GM18517 (cell line): ENCODE results near the gene NUP85.
A peak's percentile ranks its signal among the peaks of the same experiment; 100 is the strongest.
"Not testable (repeated sequence)": the region's sequence is repeated elsewhere in the genome, so short reads cannot be mapped to it uniquely, and the experiment has no call there.

Experiments
- ATAC-seq: cut with Tn5 transposase; IDR thresholded peaks from one replicate; pipeline ENCODE4 v1.9.1; 2021; ENCODE audit warnings: mild to moderate bottlenecking, moderate library complexity; ENCODE audit not compliant: unreplicated experiment

Gene NUP85

DNA sequence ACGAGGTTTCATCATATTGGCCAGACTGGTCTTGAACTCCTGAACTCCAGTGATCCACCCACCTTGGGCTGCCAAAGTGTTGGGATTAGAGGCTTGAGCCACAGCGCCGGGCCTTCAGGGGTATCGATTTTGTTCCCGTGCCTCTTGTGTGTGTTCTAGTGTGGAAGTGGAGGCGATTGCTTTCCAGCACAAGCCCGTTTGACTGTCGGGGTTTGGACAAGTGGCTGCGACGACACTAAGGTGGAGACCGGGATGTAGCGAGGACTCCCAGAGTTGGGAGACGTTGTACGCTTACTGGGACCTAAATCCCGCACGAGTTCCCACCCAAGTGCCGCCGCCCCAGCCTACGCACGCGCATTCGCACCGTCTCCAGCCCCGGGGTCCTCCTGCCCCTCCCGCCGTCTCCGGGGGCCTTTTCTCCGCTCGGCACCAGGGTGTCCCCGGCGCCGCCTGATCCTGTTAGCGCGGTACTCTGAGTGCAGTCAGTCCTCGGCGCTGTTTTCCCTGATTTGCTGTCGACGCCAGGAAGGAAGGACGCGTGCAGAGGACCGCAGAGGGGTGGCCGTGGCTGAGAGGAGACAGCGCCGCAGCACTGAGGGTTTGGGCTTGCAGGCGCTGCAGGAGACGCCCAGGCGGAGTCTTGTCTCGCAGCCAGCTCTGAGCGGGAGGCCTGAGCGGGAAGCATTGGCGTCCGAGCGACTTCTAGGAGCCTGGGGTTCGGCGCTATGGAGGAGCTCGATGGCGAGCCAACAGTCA is at the start of gene NUP85:
Gene NUP85 (plus strand): TSS at position 643 of the 756 bp plus-strand sequence. CDS start 83 bp downstream, at position 726.
- ATAC-seq = peak; percentile 58

DNA sequence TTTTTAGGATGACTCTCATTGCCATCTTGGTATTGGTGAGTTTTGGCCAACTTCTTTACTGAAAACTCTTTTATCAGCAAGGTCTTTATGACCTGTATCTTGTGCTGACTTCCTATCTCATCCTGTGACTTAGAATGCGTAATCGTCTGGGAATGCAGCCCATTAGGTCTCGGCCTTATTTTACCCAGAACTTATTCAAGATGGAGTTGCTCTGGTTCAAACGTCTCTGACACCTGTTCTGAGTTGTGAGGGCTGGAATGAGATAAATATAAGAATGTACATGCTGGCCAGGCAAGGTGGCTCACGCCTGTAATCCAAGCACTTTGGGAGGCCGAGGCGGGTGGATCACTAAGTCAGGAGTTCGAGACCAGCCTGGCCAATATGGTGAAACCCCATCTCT is 47.0 kb upstream of the NUP85 start:
- ATAC-seq = not testable (repeated sequence)

GRCh38 chr17:75159196-75160031 is 46.1 kb upstream of the NUP85 start:
- ATAC-seq = no peak

DNA sequence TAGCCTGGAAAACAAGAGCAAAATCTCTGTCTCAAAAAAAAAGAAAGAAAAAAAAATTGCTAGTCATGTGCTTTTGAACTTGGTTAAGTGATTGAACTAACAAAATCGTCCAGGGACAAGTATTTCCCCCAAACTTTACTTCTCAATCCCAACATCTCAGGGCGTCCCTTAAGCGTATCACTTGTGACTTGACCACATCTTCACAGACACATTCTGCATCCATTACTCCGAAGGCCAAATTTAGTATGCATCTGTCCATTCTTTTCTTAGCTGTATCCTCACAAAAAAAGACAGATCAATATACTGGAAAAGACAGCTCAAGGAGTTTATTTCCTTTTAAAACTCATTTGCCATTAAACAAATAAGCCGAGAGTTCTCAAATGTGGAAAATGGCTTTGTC is 45.3 kb upstream of the NUP85 start:
- no peak for ATAC-seq

- ATAC-seq = no peak
Measured at GRCh38 chr17:75163074-75163473, 42.4 kb upstream of the NUP85 start.

GRCh38 chr17:75164606-75165005 is 40.9 kb upstream of the NUP85 start:
- not testable (repeated sequence) for ATAC-seq

DNA sequence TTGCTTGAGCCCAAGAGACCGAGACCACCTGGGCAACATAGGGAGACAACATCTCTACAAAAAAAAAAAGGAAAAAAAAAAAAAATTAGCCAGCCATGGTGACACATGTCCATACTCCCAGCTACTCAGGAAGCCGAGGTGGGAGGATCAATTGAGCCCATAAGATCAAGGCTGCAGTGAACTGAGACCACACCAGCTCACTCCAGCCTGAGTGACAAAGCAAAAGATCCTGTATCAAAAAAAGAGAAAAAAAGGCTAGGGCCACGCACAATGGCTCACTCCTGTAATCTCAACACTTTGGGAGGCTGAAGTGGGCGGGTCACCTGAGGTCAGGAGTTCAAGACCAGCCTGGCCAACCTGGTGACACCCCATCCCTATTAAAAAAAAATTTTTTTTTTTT is 36.5 kb upstream of the NUP85 start:
- ATAC-seq = no peak

GRCh38 chr17:75173526-75173925 is 32.0 kb upstream of the NUP85 start:
- no peak for ATAC-seq

GRCh38 chr17:75174996-75175395 is 30.5 kb upstream of the NUP85 start:
- no peak for ATAC-seq

- ATAC-seq = no peak
Measured at GRCh38 chr17:75176625-75177024, 28.9 kb upstream of the NUP85 start.

DNA sequence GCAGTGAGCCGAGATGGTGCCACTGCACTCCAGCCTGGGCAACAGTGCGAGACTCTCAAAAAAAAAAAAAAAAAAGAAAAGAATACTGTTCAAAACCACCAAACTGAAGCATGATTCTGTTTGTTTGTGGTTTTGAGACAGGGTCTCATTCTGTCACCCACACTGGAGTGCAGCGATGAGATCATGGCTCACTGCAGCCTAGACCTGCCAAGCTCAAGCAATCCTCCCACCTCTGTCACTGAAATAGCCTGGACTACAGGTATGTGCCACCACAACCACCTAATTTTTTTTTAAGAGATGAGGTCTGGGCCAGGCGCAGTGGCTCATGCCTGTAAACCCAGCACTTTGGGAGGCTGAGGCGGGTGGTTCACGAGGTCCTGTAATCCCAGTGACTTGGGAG is 27.0 kb upstream of the NUP85 start:
- no peak for ATAC-seq

DNA sequence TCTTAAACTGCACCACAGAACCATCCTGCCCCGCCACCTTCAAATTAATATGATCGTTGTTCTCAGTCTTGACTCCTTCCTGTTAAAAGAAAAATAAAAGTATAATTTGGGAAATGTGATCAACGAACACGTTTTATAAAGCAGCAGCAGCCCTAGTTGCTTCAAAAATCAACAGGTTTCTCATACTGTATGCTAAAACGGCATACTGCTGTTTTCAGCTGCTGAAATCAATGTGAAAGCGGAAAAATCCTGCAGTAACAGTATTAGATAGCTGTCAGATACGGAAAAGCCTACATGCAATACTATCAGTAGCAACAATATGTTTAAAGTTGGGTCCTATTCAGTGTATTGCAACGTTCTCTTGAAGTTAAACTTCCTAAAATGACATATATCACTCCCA is 24.4 kb upstream of the NUP85 start:
- no peak for ATAC-seq

- peak; percentile 4 for ATAC-seq
Measured at GRCh38 chr17:75181608-75182318, 23.7 kb upstream of the NUP85 start.

DNA sequence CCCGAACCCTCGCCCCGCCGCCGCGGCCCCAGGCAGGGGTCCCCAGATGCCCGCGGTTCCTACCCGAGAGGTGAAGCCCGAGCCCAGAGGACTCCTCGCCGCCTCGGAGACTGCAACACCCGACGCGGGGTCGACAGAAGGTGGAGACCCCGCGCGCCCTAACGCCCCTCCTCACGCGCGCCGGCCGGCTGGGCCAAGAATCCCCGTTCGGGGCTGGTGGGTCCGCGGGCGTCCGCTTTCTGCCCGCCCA is 23.2 kb upstream of the NUP85 start:
- peak; percentile 14 for ATAC-seq

GRCh38 chr17:75182569-75183436 is 22.7 kb upstream of the NUP85 start, which contains the start of gene SUMO2:
SUMO2 (minus strand) TSS chr17:75182959; CDS start chr17:75182834, 125 bp downstream.
- peak; percentile 79 for ATAC-seq

GRCh38 chr17:75183999-75184884 is 21.2 kb upstream of the NUP85 start:
- ATAC-seq = no peak

DNA sequence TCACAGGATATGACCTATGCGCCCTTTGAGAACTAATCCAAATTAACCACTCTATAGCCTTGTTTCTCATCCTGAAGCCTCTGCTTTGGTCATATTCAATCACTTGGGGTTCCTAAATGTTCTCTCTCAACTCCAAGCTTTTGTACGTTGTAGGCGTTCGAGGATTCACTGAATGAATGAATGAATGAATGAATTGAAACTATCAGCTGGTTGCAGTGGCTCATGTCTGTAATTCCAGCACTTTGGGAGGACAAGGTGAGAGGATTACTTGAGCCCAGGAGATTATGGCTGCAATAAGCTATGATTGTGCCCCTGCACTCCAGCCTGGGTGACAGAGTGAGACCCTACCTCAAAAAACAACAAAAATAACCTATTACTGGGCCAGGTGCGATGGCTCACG is 16.9 kb upstream of the NUP85 start:
- ATAC-seq = no peak

DNA sequence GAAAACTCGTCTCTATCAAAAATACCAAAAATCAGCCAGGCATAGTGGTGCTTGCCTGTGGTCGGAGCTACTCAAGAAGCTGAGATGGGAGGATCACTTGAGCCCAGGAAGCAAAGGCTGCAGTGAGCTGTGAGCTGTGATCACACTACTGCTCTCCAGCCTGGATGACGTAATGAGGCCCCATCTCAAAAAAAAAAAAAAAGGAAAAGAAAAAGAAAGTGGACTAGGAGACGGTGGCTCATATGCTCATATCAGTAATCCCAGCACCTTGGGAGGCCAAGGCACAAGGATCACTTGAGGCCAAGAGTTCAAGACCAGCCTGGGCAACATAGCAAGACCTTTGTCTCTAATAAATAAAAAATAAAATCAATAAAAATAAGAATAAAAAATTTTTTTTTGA is 13.9 kb upstream of the NUP85 start:
- no peak for ATAC-seq

DNA sequence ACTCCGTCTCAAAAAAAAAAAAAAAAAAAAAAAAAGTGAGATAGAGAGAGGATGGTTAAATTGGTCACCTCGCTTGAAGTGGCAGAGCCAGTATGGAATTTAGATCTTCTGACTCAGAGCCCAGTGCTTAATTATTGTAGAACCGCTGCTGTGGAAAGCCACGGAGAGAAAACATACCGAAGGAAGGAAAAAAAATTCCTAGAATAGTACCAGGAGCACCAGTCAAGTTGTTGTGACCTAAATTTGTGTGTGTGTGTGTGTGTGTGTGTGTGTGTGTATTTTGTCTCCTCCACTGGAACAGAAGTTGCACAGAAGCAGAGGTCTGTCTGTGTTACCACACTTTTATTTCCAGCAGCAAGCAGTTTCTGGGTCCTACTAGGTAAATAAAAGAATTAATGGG is 10.6 kb upstream of the NUP85 start:
- no peak for ATAC-seq
